HEK293 (cell line): ENCODE results near the gene CSK.

Source experiments
- CTCF ChIA-PET: fragments of 350-600 bp; formaldehyde crosslinking; extraction: SDS; loops from one replicate; lab custom pipeline; 2021; ENCODE audit warnings: antibody characterized with exemption; lab: Yijun Ruan, JAX
- POLR2A ChIA-PET: fragments of 300-600 bp; formaldehyde crosslinking; extraction: SDS; loops from one replicate; lab custom pipeline; 2020; ENCODE audit warnings: antibody characterized with exemption, inconsistent platforms; lab: Yijun Ruan, JAX
- H3K27ac ChIP-seq: fragments of 200-500 bp; sonication (Bioruptor generic); 2 replicates; pipeline ENCODE4 v1.5.1; 2014; ENCODE audit warnings: low read depth, low read length, control low read depth, inconsistent platforms; ENCODE audit errors: extremely low read depth
- H3K36me3 ChIP-seq, 2 experiments: fragments of 200-500 bp in 1 of 2; sonication (Bioruptor generic) in 1 of 2; 1 replicate in 1 of 2; 2 replicates in 1 of 2; pipeline ENCODE4 v1.5.1; 2014 to 2017; ENCODE audit warnings: inconsistent platforms in 2 of 2, low read length in 2 of 2; ENCODE audit not compliant: control insufficient read depth in 2 of 2, insufficient read depth in 1 of 2
- H3K4me1 ChIP-seq: fragments of 200-500 bp; sonication (Bioruptor generic); 2 replicates; pipeline ENCODE4 v1.5.1; 2014; ENCODE audit warnings: mild to moderate bottlenecking, low read length, inconsistent platforms; ENCODE audit not compliant: control insufficient read depth, insufficient read depth
- H3K4me3 ChIP-seq: 2 replicates; pipeline ENCODE4 v1.5.1; 2011; ENCODE audit warnings: low read depth, mild to moderate bottlenecking, control low read depth, low read length, moderate library complexity
- H3K9me3 ChIP-seq: fragments of 200-500 bp; sonication (Bioruptor generic); 2 replicates; pipeline ENCODE4 v1.5.1; 2014; ENCODE audit warnings: low read depth, low read length, inconsistent platforms; ENCODE audit not compliant: control insufficient read depth, insufficient read depth
- CTCF ChIP-seq: fragments of 450-650 bp; formaldehyde crosslinking; IDR thresholded peaks from 2 replicates; pipeline ENCODE4 v1.5.1; 2016; ENCODE audit warnings: missing biosample characterization, missing genetic modification characterization
- IKZF3 ChIP-seq: fragments of 450-650 bp; IDR thresholded peaks from 2 replicates; pipeline ENCODE4 v1.5.0; 2018; ENCODE audit warnings: missing biosample characterization, mild to moderate bottlenecking, missing genetic modification characterization, moderate library complexity
- REST ChIP-seq: fragments of 450-650 bp; formaldehyde crosslinking; IDR thresholded peaks from 2 replicates; pipeline ENCODE4 v1.5.1; 2016; ENCODE audit warnings: missing biosample characterization, missing genetic modification characterization
- SCRT1 ChIP-seq: fragments of 450-650 bp; formaldehyde crosslinking; IDR thresholded peaks from 2 replicates; pipeline ENCODE4 v1.5.1; 2016; ENCODE audit warnings: missing biosample characterization, missing genetic modification characterization, borderline replicate concordance
- SP2 ChIP-seq: fragments of 450-650 bp; formaldehyde crosslinking; IDR thresholded peaks from 2 replicates; pipeline ENCODE4 v1.5.1; 2016; ENCODE audit warnings: missing biosample characterization, missing genetic modification characterization
- SP7 ChIP-seq: fragments of 450-650 bp; formaldehyde crosslinking; IDR thresholded peaks from 2 replicates; pipeline ENCODE4 v1.5.1; 2016; ENCODE audit warnings: missing biosample characterization, missing genetic modification characterization
- TSHZ1 ChIP-seq: fragments of 450-650 bp; formaldehyde crosslinking; IDR thresholded peaks from 2 replicates; pipeline ENCODE4 v1.5.1; 2016; ENCODE audit warnings: missing biosample characterization, missing genetic modification characterization, borderline replicate concordance
- YY1 ChIP-seq: fragments of 450-650 bp; formaldehyde crosslinking; IDR thresholded peaks from 2 replicates; pipeline ENCODE4 v1.5.1; 2018; ENCODE audit warnings: missing biosample characterization, missing genetic modification characterization
- ZBTB20 ChIP-seq: fragments of 450-650 bp; formaldehyde crosslinking; IDR thresholded peaks from 2 replicates; pipeline ENCODE4 v1.5.1; 2016; ENCODE audit warnings: missing biosample characterization, missing genetic modification characterization
- ZBTB48 ChIP-seq: fragments of 450-650 bp; formaldehyde crosslinking; IDR thresholded peaks from 2 replicates; pipeline ENCODE4 v1.5.1; 2016; ENCODE audit warnings: missing biosample characterization, missing genetic modification characterization
- ZFP69B ChIP-seq: fragments of 450-650 bp; formaldehyde crosslinking; IDR thresholded peaks from 2 replicates; pipeline ENCODE4 v1.5.1; 2016; ENCODE audit warnings: missing biosample characterization, missing genetic modification characterization
- ZNF280D ChIP-seq: fragments of 450-650 bp; formaldehyde crosslinking; IDR thresholded peaks from 2 replicates; pipeline ENCODE4 v1.5.1; 2016; ENCODE audit warnings: missing biosample characterization, missing genetic modification characterization
- ZNF391 ChIP-seq: fragments of 450-650 bp; formaldehyde crosslinking; IDR thresholded peaks from 2 replicates; pipeline ENCODE4 v1.5.1; 2016; ENCODE audit warnings: low read depth, missing biosample characterization, missing genetic modification characterization, borderline replicate concordance
- ZNF548 ChIP-seq: fragments of 450-650 bp; formaldehyde crosslinking; IDR thresholded peaks from 2 replicates; pipeline ENCODE4 v1.5.1; 2016; ENCODE audit warnings: missing biosample characterization, missing genetic modification characterization
- ZNF558 ChIP-seq: fragments of 450-650 bp; formaldehyde crosslinking; IDR thresholded peaks from 2 replicates; pipeline ENCODE4 v1.5.1; 2016; ENCODE audit warnings: missing biosample characterization, missing genetic modification characterization
- ZNF600 ChIP-seq: fragments of 450-650 bp; formaldehyde crosslinking; IDR thresholded peaks from 2 replicates; pipeline ENCODE4 v1.5.1; 2016; ENCODE audit warnings: missing biosample characterization, missing genetic modification characterization
- TF ChIP-seq, protein P1 (sequence below): fragments of 450-650 bp; formaldehyde crosslinking; IDR thresholded peaks from 2 replicates; pipeline ENCODE4 v1.5.1; 2016; ENCODE audit warnings: missing biosample characterization, missing genetic modification characterization
- TF ChIP-seq, protein P2 (sequence below): fragments of 450-650 bp; formaldehyde crosslinking; IDR thresholded peaks from 2 replicates; pipeline ENCODE4 v1.5.1; 2016; ENCODE audit warnings: missing biosample characterization, missing genetic modification characterization
- TF ChIP-seq, protein P3 (sequence below): fragments of 450-650 bp; formaldehyde crosslinking; optimal IDR thresholded peaks from 2 replicates; pipeline ENCODE3; 2016; ENCODE audit warnings: missing biosample characterization, mild to moderate bottlenecking, missing genetic modification characterization

CSK gene

GRCh38 chr15:74789171-74789631, 7.3 kb downstream of the CSK start (continued):
- no peak for TF ChIP-seq ZFP69B (tag by site-specific recombination)
- no peak for TF ChIP-seq ZNF391 (tag by site-specific recombination)
- peak; percentile 10; the same call in 1 of the 2 replicates for TF ChIP-seq SP7
- TF ChIP-seq ZBTB48, result no peak
- TF ChIP-seq ZNF600 (tag by site-specific recombination), result peak; percentile 94
- TF ChIP-seq CTCF (tag by site-specific recombination), result no peak; the same call in 1 of the 2 replicates
- peak; percentile 61 for TF ChIP-seq SP2 (tag by site-specific recombination)
- TF ChIP-seq ZNF558 (tag by site-specific recombination), result no peak
- no peak for TF ChIP-seq ZNF548 (tag by site-specific recombination)
- TF ChIP-seq, protein P1, sequence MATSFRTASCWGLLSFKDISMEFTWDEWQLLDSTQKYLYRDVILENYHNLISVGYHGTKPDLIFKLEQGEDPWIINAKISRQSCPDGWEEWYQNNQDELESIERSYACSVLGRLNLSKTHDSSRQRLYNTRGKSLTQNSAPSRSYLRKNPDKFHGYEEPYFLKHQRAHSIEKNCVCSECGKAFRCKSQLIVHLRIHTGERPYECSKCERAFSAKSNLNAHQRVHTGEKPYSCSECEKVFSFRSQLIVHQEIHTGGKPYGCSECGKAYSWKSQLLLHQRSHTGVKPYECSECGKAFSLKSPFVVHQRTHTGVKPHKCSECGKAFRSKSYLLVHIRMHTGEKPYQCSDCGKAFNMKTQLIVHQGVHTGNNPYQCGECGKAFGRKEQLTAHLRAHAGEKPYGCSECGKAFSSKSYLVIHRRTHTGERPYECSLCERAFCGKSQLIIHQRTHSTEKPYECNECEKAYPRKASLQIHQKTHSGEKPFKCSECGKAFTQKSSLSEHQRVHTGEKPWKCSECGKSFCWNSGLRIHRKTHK (tag by site-specific recombination), result no peak
- TF ChIP-seq ZBTB20 (tag by site-specific recombination), result 0 out of 2 replicates have a peak, but pooled peaks have one; percentile 2
- no peak for TF ChIP-seq YY1 (tag by site-specific recombination)
- no peak for TF ChIP-seq SCRT1 (tag by site-specific recombination)
- TF ChIP-seq, protein P2, sequence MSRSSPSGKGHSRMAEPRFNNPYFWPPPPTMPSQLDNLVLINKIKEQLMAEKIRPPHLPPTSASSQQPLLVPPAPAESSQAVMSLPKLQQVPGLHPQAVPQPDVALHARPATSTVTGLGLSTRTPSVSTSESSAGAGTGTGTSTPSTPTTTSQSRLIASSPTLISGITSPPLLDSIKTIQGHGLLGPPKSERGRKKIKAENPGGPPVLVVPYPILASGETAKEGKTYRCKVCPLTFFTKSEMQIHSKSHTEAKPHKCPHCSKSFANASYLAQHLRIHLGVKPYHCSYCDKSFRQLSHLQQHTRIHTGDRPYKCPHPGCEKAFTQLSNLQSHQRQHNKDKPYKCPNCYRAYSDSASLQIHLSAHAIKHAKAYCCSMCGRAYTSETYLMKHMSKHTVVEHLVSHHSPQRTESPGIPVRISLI (tag by site-specific recombination), result no peak
- no peak for TF ChIP-seq ZNF280D
- TF ChIP-seq, all 188 proteins: peak for 9

GRCh38 chr15:74789741-74790079, 7.8 kb downstream of the CSK start:
- Histone ChIP-seq H3K4me1 (peaks cover 55% of the 10 kb centered on the region), H3K4me3 (no peak overlapping the region), H3K9me3 (no peaks in the 10 kb centered on the region), H3K36me3 (peaks cover 0 to 31% of the 10 kb centered on the region in 2 experiments; a peak in 1 of 3 replicates), H3K27ac (peak overlapping the region; percentile 77)
- ChIA-PET CTCF (interaction anchor here (0.6 to 25.7 kb wide), 6 partner anchors 11 to 160 kb away, joined by 3 to 649 read pairs (median 6); partner anchors contain the start of genes CSK and FAM219B), POLR2A (no interaction called here)
- TF ChIP-seq, protein P3, sequence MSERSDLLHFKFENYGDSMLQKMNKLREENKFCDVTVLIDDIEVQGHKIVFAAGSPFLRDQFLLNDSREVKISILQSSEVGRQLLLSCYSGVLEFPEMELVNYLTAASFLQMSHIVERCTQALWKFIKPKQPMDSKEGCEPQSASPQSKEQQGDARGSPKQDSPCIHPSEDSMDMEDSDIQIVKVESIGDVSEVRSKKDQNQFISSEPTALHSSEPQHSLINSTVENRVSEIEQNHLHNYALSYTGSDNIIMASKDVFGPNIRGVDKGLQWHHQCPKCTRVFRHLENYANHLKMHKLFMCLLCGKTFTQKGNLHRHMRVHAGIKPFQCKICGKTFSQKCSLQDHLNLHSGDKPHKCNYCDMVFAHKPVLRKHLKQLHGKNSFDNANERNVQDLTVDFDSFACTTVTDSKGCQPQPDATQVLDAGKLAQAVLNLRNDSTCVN (tag by site-specific recombination), result peak; percentile 3
- TF ChIP-seq REST (tag by site-specific recombination), result no peak
- no peak for TF ChIP-seq IKZF3
- no peak for TF ChIP-seq TSHZ1 (tag by site-specific recombination)
